ENCODE measurements around the gene SMAD2. TPM values are rescaled to one million over a fixed set of nuclear protein-coding genes. Genes with fewer than 3 reads are reported as not detected.
"Not testable (repeated sequence)": the region's sequence is repeated elsewhere in the genome, so short reads cannot be mapped to it uniquely, and the experiment has no call there.

SMAD2 gene
- total RNA-seq, 6 experiments from 2014 or later: 31.2 to 46.1 (median 36.0) TPM

DNA sequence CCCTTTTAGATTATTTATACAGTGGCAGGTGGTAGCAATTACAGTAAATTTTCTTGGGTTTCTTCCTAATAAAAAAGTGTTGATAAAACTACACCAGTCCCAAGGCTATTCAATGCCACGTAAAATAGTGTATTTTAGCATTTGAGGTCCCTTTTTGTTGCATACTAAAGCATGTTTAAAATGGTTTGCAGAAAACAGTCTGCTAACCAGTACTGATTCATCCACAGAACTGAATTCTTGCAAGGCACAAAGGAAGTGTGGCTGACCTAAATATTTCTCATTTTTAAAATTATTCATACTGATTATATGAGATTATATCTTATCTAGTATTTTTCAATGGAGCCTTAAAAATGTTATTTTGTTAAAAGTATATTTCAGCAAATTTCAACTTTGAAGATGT is 98.1 kb downstream of the SMAD2 start:
- TF ChIP-seq POLR2A (IDR thresholded peaks at IDR 0.05): no peak
- TF ChIP-seq, protein P1, sequence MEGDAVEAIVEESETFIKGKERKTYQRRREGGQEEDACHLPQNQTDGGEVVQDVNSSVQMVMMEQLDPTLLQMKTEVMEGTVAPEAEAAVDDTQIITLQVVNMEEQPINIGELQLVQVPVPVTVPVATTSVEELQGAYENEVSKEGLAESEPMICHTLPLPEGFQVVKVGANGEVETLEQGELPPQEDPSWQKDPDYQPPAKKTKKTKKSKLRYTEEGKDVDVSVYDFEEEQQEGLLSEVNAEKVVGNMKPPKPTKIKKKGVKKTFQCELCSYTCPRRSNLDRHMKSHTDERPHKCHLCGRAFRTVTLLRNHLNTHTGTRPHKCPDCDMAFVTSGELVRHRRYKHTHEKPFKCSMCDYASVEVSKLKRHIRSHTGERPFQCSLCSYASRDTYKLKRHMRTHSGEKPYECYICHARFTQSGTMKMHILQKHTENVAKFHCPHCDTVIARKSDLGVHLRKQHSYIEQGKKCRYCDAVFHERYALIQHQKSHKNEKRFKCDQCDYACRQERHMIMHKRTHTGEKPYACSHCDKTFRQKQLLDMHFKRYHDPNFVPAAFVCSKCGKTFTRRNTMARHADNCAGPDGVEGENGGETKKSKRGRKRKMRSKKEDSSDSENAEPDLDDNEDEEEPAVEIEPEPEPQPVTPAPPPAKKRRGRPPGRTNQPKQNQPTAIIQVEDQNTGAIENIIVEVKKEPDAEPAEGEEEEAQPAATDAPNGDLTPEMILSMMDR (IDR thresholded peaks at IDR 0.05): no peak
- ATAC-seq (no peak), DNase-seq (no peak)
- Histone ChIP-seq H3K9me3 (no peaks in the 10 kb centered on the region), H3K27ac (no peak overlapping the region), H3K4me1 (no peaks in the 10 kb centered on the region), H3K4me3 (no peak overlapping the region), H3K27me3 (no peaks in the 10 kb centered on the region), H3K36me3 (peaks cover 0 to 6% (median under 1%) of the 10 kb centered on the region in 4 donors)
- intact Hi-C loops (cut with DNase I): no loop called here
- WGBS (ENCODE audit: insufficient coverage, low coverage, low lambda C conversion rate, missing lambda C conversion rate): 71% methylated on average over 1 of the region's 1 CpG

DNA sequence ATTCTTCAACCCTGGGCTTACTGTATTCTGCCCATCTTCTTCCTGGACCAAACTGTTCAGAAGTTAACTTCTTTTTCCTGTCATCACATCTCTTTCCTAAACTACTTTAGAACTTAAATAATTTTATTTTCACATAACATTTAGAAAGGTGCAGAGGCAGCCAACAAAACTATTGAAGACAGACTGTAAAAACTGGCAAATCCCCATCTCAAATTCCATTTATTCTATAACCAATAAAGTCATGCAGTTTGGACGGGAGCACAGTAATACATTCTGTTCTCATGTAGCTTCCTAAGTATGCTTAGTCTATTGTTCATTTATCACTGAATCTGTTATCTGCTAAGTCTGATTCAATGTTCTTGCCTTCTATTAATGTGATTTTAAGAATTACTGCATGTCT is 99.1 kb downstream of the SMAD2 start:
- Histone ChIP-seq H3K4me3 (no peak overlapping the region), H3K27ac (no peak overlapping the region), H3K27me3 (no peaks in the 10 kb centered on the region), H3K9me3 (no peaks in the 10 kb centered on the region), H3K4me1 (no peaks in the 10 kb centered on the region), H3K36me3 (peaks cover 0 to 6% (median under 1%) of the 10 kb centered on the region in 4 donors)
- no peak for ATAC-seq
- DNase-seq: no peak
- WGBS (ENCODE audit: insufficient coverage, low coverage, low lambda C conversion rate, missing lambda C conversion rate): 83% methylated on average over 1 of the region's 1 CpG
- intact Hi-C loops (cut with DNase I): no loop called here
- TF ChIP-seq, protein P1 (IDR thresholded peaks at IDR 0.05): no peak
- TF ChIP-seq POLR2A (IDR thresholded peaks at IDR 0.05): no peak

DNA sequence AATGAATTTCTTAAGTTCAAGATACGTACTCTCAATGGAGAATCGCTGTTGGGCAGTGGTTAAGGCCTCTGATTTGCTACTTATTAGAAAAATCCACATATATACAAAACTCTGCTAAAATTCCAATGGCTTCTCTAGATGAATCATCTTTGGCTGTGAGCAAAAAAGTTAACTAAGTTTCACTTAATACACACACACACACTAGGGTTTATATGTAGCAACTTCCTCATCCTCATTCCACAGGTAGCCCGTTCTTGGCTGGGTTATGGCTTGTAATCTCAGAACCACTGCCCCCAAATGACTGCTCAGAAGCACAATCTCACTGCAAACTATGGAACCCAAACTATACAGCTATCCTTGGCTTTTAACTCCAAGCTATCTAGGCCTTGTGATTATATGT is 99.7 kb downstream of the SMAD2 start:
- Histone ChIP-seq H3K4me3 (no peak overlapping the region), H3K27me3 (no peaks in the 10 kb centered on the region), H3K4me1 (no peaks in the 10 kb centered on the region), H3K36me3 (peaks cover 0 to 6% (median under 1%) of the 10 kb centered on the region in 4 donors), H3K9me3 (no peaks in the 10 kb centered on the region), H3K27ac (no peak overlapping the region)
- no peak for TF ChIP-seq POLR2A (IDR thresholded peaks at IDR 0.05)
- TF ChIP-seq, protein P1 (IDR thresholded peaks at IDR 0.05): no peak
- intact Hi-C loops (cut with DNase I): no loop called here
- DNase-seq: no peak
- ATAC-seq: no peak
- WGBS (ENCODE audit: insufficient coverage, low coverage, low lambda C conversion rate, missing lambda C conversion rate): 96% methylated on average over 3 of the region's 3 CpGs

DNA sequence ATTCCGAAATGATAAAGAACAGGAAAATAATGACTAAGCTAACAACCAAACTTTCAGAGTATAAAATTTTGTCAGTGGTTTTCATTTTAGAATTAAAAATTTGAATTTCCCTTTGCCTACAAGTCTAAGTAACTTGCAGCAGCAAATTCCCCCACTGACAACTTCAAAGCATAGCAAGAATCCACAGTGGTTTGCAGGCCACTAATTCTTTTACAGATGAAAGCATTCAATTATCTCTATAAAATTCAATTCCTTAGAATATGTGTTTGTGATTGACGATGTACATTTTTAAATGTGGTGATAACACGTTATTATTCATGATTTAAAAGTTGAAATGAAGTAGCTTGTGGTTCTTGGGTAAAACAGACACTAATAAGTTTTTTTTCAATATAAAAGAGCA is 100.6 kb downstream of the SMAD2 start:
- intact Hi-C loops (cut with DNase I): no loop called here
- Histone ChIP-seq H3K4me3 (no peak overlapping the region), H3K36me3 (peaks cover 0 to 6% (median under 1%) of the 10 kb centered on the region in 4 donors), H3K9me3 (no peaks in the 10 kb centered on the region), H3K4me1 (no peaks in the 10 kb centered on the region), H3K27me3 (no peaks in the 10 kb centered on the region), H3K27ac (no peak overlapping the region)
- 91% methylated on average over 3 of the region's 3 CpGs for WGBS (ENCODE audit: insufficient coverage, low coverage, low lambda C conversion rate, missing lambda C conversion rate)
- DNase-seq (no peak), ATAC-seq (no peak)
- no peak for TF ChIP-seq POLR2A (IDR thresholded peaks at IDR 0.05)
- TF ChIP-seq, protein P1 (IDR thresholded peaks at IDR 0.05): no peak

DNA sequence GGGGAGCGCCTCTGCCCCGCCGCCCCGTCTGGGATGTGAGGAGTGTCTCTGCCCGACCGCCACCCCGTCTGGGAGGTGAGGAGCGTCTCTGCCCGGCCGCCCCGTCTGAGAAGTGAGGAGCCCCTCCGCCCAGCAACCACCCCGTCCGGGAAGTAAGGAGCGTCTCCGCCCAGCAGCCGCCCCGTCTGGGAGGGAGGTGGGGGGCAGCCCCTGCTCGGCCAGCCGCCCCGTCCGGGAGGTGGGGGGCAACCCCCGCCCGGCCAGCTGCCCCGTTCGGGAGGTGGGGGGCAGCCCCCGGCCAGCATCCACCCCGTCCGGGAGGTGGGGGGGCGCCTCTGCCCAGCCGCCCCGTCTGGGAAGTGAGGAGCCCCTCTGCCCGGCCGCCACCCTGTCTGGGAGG is 102.4 kb downstream of the SMAD2 start:
- H3K27me3 ChIP-seq; DNase-seq; ATAC-seq; intact Hi-C loops (cut with DNase I); H3K9me3 ChIP-seq; H3K36me3 ChIP-seq; H3K4me3 ChIP-seq; H3K27ac ChIP-seq; H3K4me1 ChIP-seq: not testable (repeated sequence)
- no CpG with 5 or more reads among the region's 34 CpGs for WGBS (ENCODE audit: insufficient coverage, low coverage, low lambda C conversion rate, missing lambda C conversion rate)

All from right lobe of liver (tissue), 6 donors.